PC-9 (cell line): Measurements from ENCODE around the gene RMC1. TPM values are rescaled to one million over a fixed set of nuclear protein-coding genes. Genes with fewer than 3 reads are reported as not detected.

Experiments used
- BruUV-seq: library from RNA; stranded (reverse); fragments of 400-500 nt; replicated peaks from 2 replicates; lab custom pipeline; 2021; lab: Mats Ljungman, UMichigan
- CTCF ChIA-PET: fragments of 300-600 bp; sonication (Branson Sonifier 250); formaldehyde crosslinking; loops from one replicate; lab custom pipeline; 2022; ENCODE audit warnings: antibody characterized with exemption; lab: Charles Lee
- POLR2A ChIA-PET: fragments of 300-600 bp; sonication (Branson Sonifier 250); formaldehyde crosslinking; loops from one replicate; lab custom pipeline; 2022; ENCODE audit warnings: antibody characterized with exemption; ENCODE audit not compliant: unreplicated experiment; lab: Charles Lee
- DNase-seq, 2 experiments: peaks; one replicate each; pipeline versions ENCODE4 v3.0.0 to v3.0.0-alpha.2; 2015 to 2022; ENCODE audit warnings: mixed read lengths in 1 of 2
- H2AFZ ChIP-seq: fragments of 200-600 bp; sonication (generic); 2 replicates; pipeline ENCODE4 v1.8.1; 2017; ENCODE audit warnings: antibody characterized with exemption
- H3F3A ChIP-seq: fragments of 200-600 bp; sonication (generic); 2 replicates; pipeline ENCODE4 v1.8.1; 2017; ENCODE audit warnings: antibody characterized with exemption, mild to moderate bottlenecking, low read depth; ENCODE audit not compliant: insufficient read depth
- H3K27ac ChIP-seq: fragments of 200-600 bp; sonication (generic); 2 replicates; pipeline ENCODE4 v1.6.1; 2016; ENCODE audit warnings: mixed run types
- H3K27me3 ChIP-seq: fragments of 200-600 bp; sonication (generic); 2 replicates; pipeline ENCODE4 v1.6.1; 2016; ENCODE audit warnings: low read depth, mixed run types; ENCODE audit not compliant: insufficient read depth
- H3K36me3 ChIP-seq: fragments of 200-600 bp; sonication (generic); 2 replicates; pipeline ENCODE4 v1.6.1; 2016; ENCODE audit warnings: low read depth, mixed run types
- H3K4me1 ChIP-seq: fragments of 200-600 bp; sonication (generic); replicated peaks from 2 replicates; pipeline ENCODE4 v1.6.1; 2016; ENCODE audit warnings: mixed run types; ENCODE audit not compliant: insufficient read depth
- H3K4me2 ChIP-seq: fragments of 200-600 bp; sonication (generic); 2 replicates; pipeline ENCODE4 v1.6.1; 2017; ENCODE audit warnings: mixed run types
- H3K4me3 ChIP-seq: fragments of 200-600 bp; sonication (generic); 2 replicates; pipeline ENCODE4 v1.6.1; 2016; ENCODE audit warnings: mixed run types
- H3K79me2 ChIP-seq: fragments of 200-600 bp; sonication (generic); 2 replicates; pipeline ENCODE4 v1.6.1; 2017; ENCODE audit warnings: low read depth, mixed run types
- H3K9me2 ChIP-seq: fragments of 200-600 bp; sonication (generic); 2 replicates; pipeline ENCODE4 v1.8.1; 2017; ENCODE audit warnings: mild to moderate bottlenecking; ENCODE audit not compliant: insufficient read depth
- H3K9me3 ChIP-seq: fragments of 200-600 bp; sonication (generic); 2 replicates; pipeline ENCODE4 v1.8.1; 2016; ENCODE audit warnings: low read depth; ENCODE audit not compliant: insufficient read depth
- H4K20me1 ChIP-seq: fragments of 200-600 bp; sonication (generic); 2 replicates; pipeline ENCODE4 v1.8.1; 2017; ENCODE audit not compliant: insufficient read depth
- CTCF ChIP-seq: fragments of 200-600 bp; sonication (generic); conservative IDR thresholded peaks from 2 replicates; pipeline ENCODE4 v1.6.1; 2017; ENCODE audit warnings: mixed run types, antibody characterized with exemption, mild to moderate bottlenecking, moderate library complexity
- EZH2 ChIP-seq: fragments of 200-600 bp; sonication (generic); IDR thresholded peaks from 2 replicates; pipeline ENCODE4 v1.8.0; 2017; ENCODE audit warnings: antibody characterized with exemption, low read depth
- intact Hi-C: fragments of 100-400 bp; cut with micrococcal nuclease; formaldehyde crosslinking; loops from one replicate; pipeline ENCODE4 v1.10.0; 2022; ENCODE audit not compliant: unreplicated experiment
- total RNA-seq: library from RNA; stranded (reverse); gene quantifications from 2 replicates; pipeline ENCODE4 v1.2.3, GENCODE V29; 2021

RMC1 gene
- total RNA-seq, 1 experiment from 2014 or later, result 19.6 TPM

DNA sequence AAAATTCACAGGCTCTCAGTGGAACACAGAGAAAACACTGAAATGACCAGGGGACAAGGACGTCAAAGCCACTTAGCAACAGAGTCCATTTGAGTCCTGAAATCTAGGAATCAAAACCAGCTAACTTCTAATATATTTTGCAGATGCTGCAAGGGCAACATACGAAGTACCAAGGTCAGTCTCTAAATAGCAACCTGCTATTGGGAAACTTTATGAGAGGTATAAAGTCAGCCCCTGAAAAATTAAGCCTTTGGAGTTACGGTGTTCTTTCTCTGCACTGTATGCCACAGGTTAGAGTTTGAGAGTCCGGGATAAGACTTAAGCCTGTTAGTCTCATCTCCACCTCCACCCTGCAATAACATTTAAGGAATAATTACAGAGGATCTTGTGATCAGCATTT, 69.7 kb downstream of the RMC1 start:
- CTCF ChIA-PET, result no interaction called here
- DNase-seq, result no peak
- Histone ChIP-seq H3K9me3 (no peaks in the 10 kb centered on the region), H3K4me2 (no peak overlapping the region), H3F3A (peaks cover 9% of the 10 kb centered on the region; the same call in 1 of the 2 replicates), H3K4me3 (no peak overlapping the region), H3K9me2 (no peaks in the 10 kb centered on the region), H3K79me2 (peaks cover 9% of the 10 kb centered on the region; the same call in 1 of the 2 replicates), H4K20me1 (no peaks in the 10 kb centered on the region), H2AFZ (no peak overlapping the region), H3K36me3 (peaks cover 7% of the 10 kb centered on the region; the same call in 1 of the 2 replicates), H3K27ac (no peak overlapping the region; the same call in 1 of the 2 replicates), H3K27me3 (no peaks in the 10 kb centered on the region), H3K4me1 (peaks cover 25% of the 10 kb centered on the region)
- BruUV-seq, result no TSS peak
- intact Hi-C loops, result no loop called here
- POLR2A ChIA-PET, result no interaction called here
- TF ChIP-seq EZH2 (no peak), CTCF (no peak)

DNA sequence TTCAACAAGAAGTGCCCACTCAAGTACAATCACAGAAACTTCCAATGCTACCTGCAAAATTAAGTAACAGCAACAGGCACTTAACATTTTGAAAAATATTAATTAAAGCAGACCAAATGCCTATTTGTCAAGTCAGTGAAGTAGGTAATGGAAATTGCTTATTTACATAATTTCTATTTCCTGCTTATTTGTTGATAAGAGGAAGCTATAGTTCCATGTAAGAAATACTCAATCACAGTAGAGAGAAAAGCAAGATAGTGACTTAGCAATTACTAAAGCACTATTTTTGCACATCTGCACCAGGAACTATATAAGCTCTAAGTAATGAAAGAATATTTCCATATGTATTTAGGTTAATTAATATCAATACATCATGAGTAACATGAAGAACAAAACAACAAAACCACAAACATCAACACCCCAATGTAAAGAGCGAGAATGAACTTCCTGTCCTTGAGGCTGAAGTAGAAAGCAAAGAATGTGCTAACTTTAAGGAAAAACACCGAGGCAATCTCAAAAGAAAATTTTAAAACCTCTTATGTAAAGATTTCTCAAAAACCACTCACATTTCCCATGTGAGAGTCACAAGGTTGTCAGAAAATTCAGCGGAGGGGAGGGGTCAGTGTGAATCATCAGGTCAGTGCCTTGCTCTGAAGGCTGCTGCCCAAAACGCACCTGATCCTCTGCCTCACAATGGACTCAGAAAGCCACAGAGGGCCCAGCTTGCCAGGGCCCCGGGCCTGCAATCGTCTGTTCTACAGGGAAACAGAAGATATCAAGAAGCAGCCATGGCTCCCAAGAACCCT, 70.5 kb downstream of the RMC1 start:
- H3F3A ChIP-seq, result peaks cover 9% of the 10 kb centered on the region; the same call in 1 of the 2 replicates
- no peak overlapping the region for H2AFZ ChIP-seq
- DNase-seq, result peak; percentile 36 to 76
- ChIA-PET POLR2A (no interaction called here), CTCF (interaction anchor here (0.6 kb wide), 1 partner anchor 15 kb away, joined by 6 read pairs; no protein-coding TSS in a partner anchor)
- H3K27me3 ChIP-seq, result no peaks in the 10 kb centered on the region
- peak overlapping the region; percentile 63 for H3K4me2 ChIP-seq
- no peaks in the 10 kb centered on the region for H4K20me1 ChIP-seq
- intact Hi-C loops, result no loop called here
- BruUV-seq, result no TSS peak
- H3K9me3 ChIP-seq, result no peaks in the 10 kb centered on the region
- peaks cover 23% of the 10 kb centered on the region for H3K4me1 ChIP-seq
- H3K79me2 ChIP-seq, result peaks cover 9% of the 10 kb centered on the region; the same call in 1 of the 2 replicates
- TF ChIP-seq EZH2 (no peak), CTCF (no peak)
- peaks cover 7% of the 10 kb centered on the region; the same call in 1 of the 2 replicates for H3K36me3 ChIP-seq
- no peak overlapping the region for H3K4me3 ChIP-seq
- peak overlapping the region; percentile 74 for H3K27ac ChIP-seq
- H3K9me2 ChIP-seq, result no peaks in the 10 kb centered on the region

GRCh38 chr18:23574611-23575308, 71.4 kb downstream of the RMC1 start:
- Histone ChIP-seq H3F3A (peaks cover 9% of the 10 kb centered on the region; the same call in 1 of the 2 replicates), H3K27ac (peak overlapping the region; percentile 74), H4K20me1 (no peaks in the 10 kb centered on the region), H3K27me3 (no peaks in the 10 kb centered on the region), H3K36me3 (peaks cover 7% of the 10 kb centered on the region; the same call in 1 of the 2 replicates), H3K4me3 (no peak overlapping the region), H3K79me2 (peaks cover 15% of the 10 kb centered on the region), H3K9me3 (no peaks in the 10 kb centered on the region), H3K9me2 (no peaks in the 10 kb centered on the region), H2AFZ (no peak overlapping the region), H3K4me2 (peak overlapping the region; percentile 63; the same call in 1 of the 2 replicates), H3K4me1 (peaks cover 19% of the 10 kb centered on the region)
- TF ChIP-seq EZH2, result no peak
- no peak for TF ChIP-seq CTCF
- intact Hi-C loops, result no loop called here
- DNase-seq, result no peak
- POLR2A ChIA-PET, result no interaction called here
- CTCF ChIA-PET, result no interaction called here
- BruUV-seq, result no TSS peak
